ENCODE measurements around the gene ATXN10.

GRCh38 chr22:45826520-45826919 is 154.9 kb downstream of the ATXN10 start:
- no peak for TF ChIP-seq POLR2A (IDR thresholded peaks at IDR 0.05)
- TF ChIP-seq, protein P1, sequence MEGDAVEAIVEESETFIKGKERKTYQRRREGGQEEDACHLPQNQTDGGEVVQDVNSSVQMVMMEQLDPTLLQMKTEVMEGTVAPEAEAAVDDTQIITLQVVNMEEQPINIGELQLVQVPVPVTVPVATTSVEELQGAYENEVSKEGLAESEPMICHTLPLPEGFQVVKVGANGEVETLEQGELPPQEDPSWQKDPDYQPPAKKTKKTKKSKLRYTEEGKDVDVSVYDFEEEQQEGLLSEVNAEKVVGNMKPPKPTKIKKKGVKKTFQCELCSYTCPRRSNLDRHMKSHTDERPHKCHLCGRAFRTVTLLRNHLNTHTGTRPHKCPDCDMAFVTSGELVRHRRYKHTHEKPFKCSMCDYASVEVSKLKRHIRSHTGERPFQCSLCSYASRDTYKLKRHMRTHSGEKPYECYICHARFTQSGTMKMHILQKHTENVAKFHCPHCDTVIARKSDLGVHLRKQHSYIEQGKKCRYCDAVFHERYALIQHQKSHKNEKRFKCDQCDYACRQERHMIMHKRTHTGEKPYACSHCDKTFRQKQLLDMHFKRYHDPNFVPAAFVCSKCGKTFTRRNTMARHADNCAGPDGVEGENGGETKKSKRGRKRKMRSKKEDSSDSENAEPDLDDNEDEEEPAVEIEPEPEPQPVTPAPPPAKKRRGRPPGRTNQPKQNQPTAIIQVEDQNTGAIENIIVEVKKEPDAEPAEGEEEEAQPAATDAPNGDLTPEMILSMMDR (IDR thresholded peaks at IDR 0.05) = no peak
